ENCODE measurements around the gene CFAP73.
A peak's percentile ranks its signal among the peaks of the same experiment; 100 is the strongest.

CFAP73 gene

GRCh38 chr12:113184098-113184899 is 34.8 kb downstream of the CFAP73 start:
- ChIA-PET POLR2A (interaction anchor here (0.6 to 2.4 kb wide), 3 partner anchors 17 to 46 kb away, joined by 3 to 7 read pairs (median 4); partner anchors contain the start of gene TPCN1), CTCF (interaction anchor here (1.9 to 3.5 kb wide), 2 partner anchors 10 to 11 kb away, joined by 11 to 15 read pairs; no protein-coding TSS in a partner anchor)
- TF ChIP-seq, protein P1, sequence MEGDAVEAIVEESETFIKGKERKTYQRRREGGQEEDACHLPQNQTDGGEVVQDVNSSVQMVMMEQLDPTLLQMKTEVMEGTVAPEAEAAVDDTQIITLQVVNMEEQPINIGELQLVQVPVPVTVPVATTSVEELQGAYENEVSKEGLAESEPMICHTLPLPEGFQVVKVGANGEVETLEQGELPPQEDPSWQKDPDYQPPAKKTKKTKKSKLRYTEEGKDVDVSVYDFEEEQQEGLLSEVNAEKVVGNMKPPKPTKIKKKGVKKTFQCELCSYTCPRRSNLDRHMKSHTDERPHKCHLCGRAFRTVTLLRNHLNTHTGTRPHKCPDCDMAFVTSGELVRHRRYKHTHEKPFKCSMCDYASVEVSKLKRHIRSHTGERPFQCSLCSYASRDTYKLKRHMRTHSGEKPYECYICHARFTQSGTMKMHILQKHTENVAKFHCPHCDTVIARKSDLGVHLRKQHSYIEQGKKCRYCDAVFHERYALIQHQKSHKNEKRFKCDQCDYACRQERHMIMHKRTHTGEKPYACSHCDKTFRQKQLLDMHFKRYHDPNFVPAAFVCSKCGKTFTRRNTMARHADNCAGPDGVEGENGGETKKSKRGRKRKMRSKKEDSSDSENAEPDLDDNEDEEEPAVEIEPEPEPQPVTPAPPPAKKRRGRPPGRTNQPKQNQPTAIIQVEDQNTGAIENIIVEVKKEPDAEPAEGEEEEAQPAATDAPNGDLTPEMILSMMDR (IDR thresholded peaks at IDR 0.05; ENCODE audit: control extremely low read depth, extremely low read depth, low read depth, missing control alignments), result no peak
- no peak for DNase-seq (ENCODE audit: extremely low spot score)

DNA sequence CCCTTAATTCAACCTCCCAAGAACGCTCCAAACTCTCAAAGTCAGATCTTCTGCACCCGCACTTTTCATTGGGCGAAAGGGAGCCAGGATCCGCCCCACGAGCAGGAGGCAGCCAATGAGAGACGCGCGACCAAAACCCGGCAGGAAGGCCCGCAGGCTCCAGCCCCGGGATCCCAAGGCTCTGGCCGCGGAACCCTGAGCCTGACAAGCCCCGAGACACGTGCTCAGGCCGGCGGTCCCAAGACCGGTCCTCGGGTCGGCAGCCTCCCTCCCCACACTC is 35.3 kb downstream of the CFAP73 start:
- TF ChIP-seq, protein P1 (IDR thresholded peaks at IDR 0.05; ENCODE audit: control extremely low read depth, extremely low read depth, low read depth, missing control alignments), result no peak
- ChIA-PET CTCF (interaction anchor here (1.2 to 3.5 kb wide), 4 partner anchors 10 to 224 kb away, joined by 3 to 15 read pairs (median 7); no protein-coding TSS in a partner anchor), POLR2A (interaction anchor here (0.7 to 2.4 kb wide), 3 partner anchors 37 to 841 kb away, joined by 3 to 7 read pairs (median 4); partner anchors contain the start of gene TPCN1)
- peak; percentile 93 for DNase-seq (ENCODE audit: extremely low spot score)

GRCh38 chr12:113185180-113186032 is 35.9 kb downstream of the CFAP73 start, which contains the start of the genes DDX54 and RITA1:
Gene DDX54, minus strand, starts transcription at chr12:113185478. Its CDS starts 27 bp downstream, at chr12:113185451.
Gene RITA1, plus strand, starts transcription at chr12:113185721. Its CDS starts 1,026 bp downstream, at chr12:113186747.
- ChIA-PET CTCF (interaction anchor here (0.8 to 3.5 kb wide), 6 partner anchors 10 to 225 kb away, joined by 3 to 23 read pairs (median 7); no protein-coding TSS in a partner anchor), POLR2A (interaction anchor here (0.7 to 2.4 kb wide), 7 partner anchors 36 to 841 kb away, joined by 3 to 7 read pairs (median 3); partner anchors contain the start of gene TPCN1)
- DNase-seq (ENCODE audit: extremely low spot score), result peak; percentile 84
- TF ChIP-seq, protein P1 (IDR thresholded peaks at IDR 0.05; ENCODE audit: control extremely low read depth, extremely low read depth, low read depth, missing control alignments), result no peak

GRCh38 chr12:113186033-113186365 is 36.5 kb downstream of the CFAP73 start:
- CTCF ChIA-PET, result interaction anchor here (0.8 to 3.5 kb wide), 6 partner anchors 9 to 225 kb away, joined by 3 to 23 read pairs (median 4); no protein-coding TSS in a partner anchor
- no peak for DNase-seq (ENCODE audit: extremely low spot score)
- POLR2A ChIA-PET, result interaction anchor here (0.7 to 2.4 kb wide), 5 partner anchors 36 to 260 kb away, joined by 3 to 7 read pairs (median 3); partner anchors contain the start of gene TPCN1

GRCh38 chr12:113186666-113187325 is 37.3 kb downstream of the CFAP73 start:
- CTCF ChIA-PET, result interaction anchor here (0.9 to 3.5 kb wide), 7 partner anchors 8 to 194 kb away, joined by 3 to 23 read pairs (median 6); no protein-coding TSS in a partner anchor
- POLR2A ChIA-PET, result interaction anchor here (1.0 to 1.2 kb wide), 2 partner anchors 35 to 46 kb away, joined by 3 read pairs; no protein-coding TSS in a partner anchor
- TF ChIP-seq, protein P1 (IDR thresholded peaks at IDR 0.05; ENCODE audit: control extremely low read depth, extremely low read depth, low read depth, missing control alignments), result no peak
- no peak for DNase-seq (ENCODE audit: extremely low spot score)

More at GRCh38 chr12:113186033-113186365, 36.5 kb downstream of the CFAP73 start:
- TF ChIP-seq, protein P1 (IDR thresholded peaks at IDR 0.05; ENCODE audit: control extremely low read depth, extremely low read depth, low read depth, missing control alignments), result no peak

All from GM10248 (cell line).